Type B pancreatic cell (in vitro differentiated cells): ENCODE results near the gene SLC45A3. TPM values are rescaled to one million over a fixed set of nuclear protein-coding genes. Genes with fewer than 3 reads are reported as not detected.

Experiments
- DNase-seq: peaks from one replicate; pipeline ENCODE4 v3.0.0; 2021; ENCODE audit warnings: mixed read lengths; ENCODE audit not compliant: unreplicated experiment; ENCODE audit errors: extremely low spot score
- H3K27ac Mint-ChIP-seq: 2 replicates; pipeline ENCODE4 v1.8.0; 2021; ENCODE audit warnings: mild to moderate bottlenecking, mixed read lengths
- H3K27me3 Mint-ChIP-seq: 2 replicates; pipeline ENCODE4 v1.8.0; 2021; ENCODE audit warnings: mixed read lengths
- H3K36me3 Mint-ChIP-seq: 2 replicates; pipeline ENCODE4 v1.8.0; 2021; ENCODE audit warnings: mixed read lengths
- H3K4me1 Mint-ChIP-seq: one replicate; pipeline ENCODE4 v1.8.0; 2021; ENCODE audit warnings: mixed read lengths; ENCODE audit not compliant: unreplicated experiment
- H3K4me3 Mint-ChIP-seq: 2 replicates; pipeline ENCODE4 v1.8.0; 2021; ENCODE audit warnings: mild to moderate bottlenecking, mixed read lengths
- H3K9me3 Mint-ChIP-seq: 2 replicates; pipeline ENCODE4 v1.8.0; 2021; ENCODE audit warnings: mixed read lengths
- CTCF ChIP-seq: fragments of 200-600 bp; sonication (generic); conservative IDR thresholded peaks from 2 replicates; pipeline ENCODE4 v1.5.0; 2021; ENCODE audit warnings: antibody characterized with exemption, mild to moderate bottlenecking
- total RNA-seq: library from RNA; stranded (reverse); gene quantifications from 2 replicates; pipeline ENCODE4 v1.2.1, GENCODE V29; 2021; ENCODE audit warnings: low replicate concordance

Gene SLC45A3
- total RNA-seq, 1 donor from 2014 or later, result 4.2 TPM

DNA sequence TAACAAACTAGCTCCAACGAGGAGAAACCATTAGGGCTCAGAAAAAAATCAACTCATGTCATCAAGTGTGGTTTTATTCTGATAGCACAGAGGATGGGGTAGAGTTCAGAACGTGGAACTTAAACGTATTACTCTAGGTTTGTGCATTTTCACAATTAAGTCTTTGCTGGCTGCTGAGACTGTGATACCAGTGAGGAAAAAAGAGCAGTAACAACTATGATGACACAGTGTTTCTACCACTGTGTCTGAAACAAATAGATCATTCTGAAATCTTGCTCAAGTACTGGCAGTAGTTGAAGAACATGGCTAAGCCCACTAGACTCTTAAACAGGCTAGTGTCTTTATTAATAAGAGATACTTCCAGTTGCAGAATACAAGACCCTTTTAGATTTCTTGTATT, 38.7 kb upstream of the SLC45A3 start:
- H3K27ac Mint-ChIP-seq, result no peak overlapping the region
- H3K36me3 Mint-ChIP-seq, result peaks cover 43% of the 10 kb centered on the region
- no peaks in the 10 kb centered on the region for H3K27me3 Mint-ChIP-seq
- H3K9me3 Mint-ChIP-seq, result no peaks in the 10 kb centered on the region
- no peaks in the 10 kb centered on the region for H3K4me1 Mint-ChIP-seq
- H3K4me3 Mint-ChIP-seq, result no peak overlapping the region
- no peak for TF ChIP-seq CTCF
- no peak for DNase-seq

DNA sequence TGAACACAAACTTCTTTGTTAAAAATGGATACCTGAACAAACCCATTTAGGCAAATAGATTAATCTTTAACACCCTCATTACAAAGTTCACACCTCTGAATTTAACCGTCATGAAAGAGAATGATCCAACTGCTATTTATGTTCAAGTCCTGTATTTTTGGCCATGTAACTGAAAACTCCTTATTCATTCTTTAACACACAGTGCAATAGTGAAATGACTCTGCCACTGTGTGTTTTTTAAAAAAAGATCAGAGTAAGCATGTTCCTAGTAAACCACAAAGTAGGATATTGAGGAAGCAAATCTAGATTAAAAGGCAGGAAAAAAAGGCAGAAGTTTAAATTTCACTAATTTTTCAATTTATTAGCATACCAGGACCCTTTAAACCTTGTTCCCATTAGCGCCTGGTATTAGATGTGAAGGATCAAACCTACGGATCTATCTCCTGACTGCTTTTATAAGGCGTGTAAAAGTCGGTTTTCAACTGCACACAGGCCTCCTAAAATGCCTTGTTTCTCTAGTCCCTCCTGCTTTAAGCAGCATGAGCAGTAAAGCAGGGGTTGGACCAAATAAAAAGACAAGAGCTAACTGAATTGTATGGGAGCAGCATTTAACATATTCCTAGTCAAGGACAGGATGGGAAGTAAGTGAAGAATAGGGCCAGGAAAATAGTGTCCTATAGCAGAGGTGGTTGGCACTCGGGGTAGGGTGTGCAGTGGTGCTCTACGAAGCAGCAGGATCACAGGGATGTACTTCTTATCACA, 36.2 kb upstream of the SLC45A3 start:
- Mint-ChIP-seq H3K36me3 (peaks cover 34% of the 10 kb centered on the region), H3K27ac (no peak overlapping the region), H3K4me1 (no peaks in the 10 kb centered on the region), H3K4me3 (no peak overlapping the region), H3K27me3 (no peaks in the 10 kb centered on the region), H3K9me3 (no peaks in the 10 kb centered on the region)
- no peak for TF ChIP-seq CTCF
- no peak for DNase-seq

GRCh38 chr1:205715628-205716027, 35.3 kb upstream of the SLC45A3 start:
- DNase-seq, result no peak
- no peak for TF ChIP-seq CTCF
- Mint-ChIP-seq H3K27ac (no peak overlapping the region), H3K27me3 (no peaks in the 10 kb centered on the region), H3K4me1 (peaks cover 5% of the 10 kb centered on the region), H3K9me3 (no peaks in the 10 kb centered on the region), H3K36me3 (peaks cover 32% of the 10 kb centered on the region), H3K4me3 (no peak overlapping the region)

- Mint-ChIP-seq H3K4me3 (no peak overlapping the region), H3K9me3 (no peaks in the 10 kb centered on the region), H3K4me1 (peaks cover 5% of the 10 kb centered on the region), H3K36me3 (peaks cover 27% of the 10 kb centered on the region), H3K27me3 (no peaks in the 10 kb centered on the region), H3K27ac (peak overlapping the region; percentile 42)
- no peak for TF ChIP-seq CTCF
- DNase-seq, result no peak
Observed at GRCh38 chr1:205714906-205715246, 34.6 kb upstream of the SLC45A3 start.

- Mint-ChIP-seq H3K27me3 (no peaks in the 10 kb centered on the region), H3K4me1 (peaks cover 5% of the 10 kb centered on the region)
- no peak for DNase-seq
Observed at GRCh38 chr1:205714190-205714905, 34.0 kb upstream of the SLC45A3 start.

More at GRCh38 chr1:205714190-205714905, 34.0 kb upstream of the SLC45A3 start:
- H3K4me3 Mint-ChIP-seq, result no peak overlapping the region
- no peak for TF ChIP-seq CTCF
- H3K9me3 Mint-ChIP-seq, result no peaks in the 10 kb centered on the region
- H3K27ac Mint-ChIP-seq, result peak overlapping the region; percentile 42
- H3K36me3 Mint-ChIP-seq, result peaks cover 22% of the 10 kb centered on the region
